GM12865 (cell line): ENCODE results near the gene FGF2.
"Not testable (repeated sequence)": the region's sequence is repeated elsewhere in the genome, so short reads cannot be mapped to it uniquely, and the experiment has no call there.

Source experiments
- DNase-seq: peaks from one replicate; pipeline ENCODE4 v3.0.0; 2010; ENCODE audit warnings: low read depth
- H3K4me3 ChIP-seq: 2 replicates; pipeline ENCODE4 v1.5.1; 2011; ENCODE audit warnings: mild to moderate bottlenecking, low read depth, low read length, control low read depth
- CTCF ChIP-seq: IDR thresholded peaks from 2 replicates; pipeline ENCODE4 v1.5.1; 2011; ENCODE audit warnings: low read length, control low read depth, low read depth, inconsistent platforms; ENCODE audit not compliant: insufficient read depth; ENCODE audit errors: missing control alignments

FGF2 gene

GRCh38 chr4:122798101-122798500 is 28.5 kb upstream of the FGF2 start:
- DNase-seq, result peak; percentile 14
- TF ChIP-seq CTCF, result no peak
- H3K4me3 ChIP-seq, result no peak overlapping the region

DNA sequence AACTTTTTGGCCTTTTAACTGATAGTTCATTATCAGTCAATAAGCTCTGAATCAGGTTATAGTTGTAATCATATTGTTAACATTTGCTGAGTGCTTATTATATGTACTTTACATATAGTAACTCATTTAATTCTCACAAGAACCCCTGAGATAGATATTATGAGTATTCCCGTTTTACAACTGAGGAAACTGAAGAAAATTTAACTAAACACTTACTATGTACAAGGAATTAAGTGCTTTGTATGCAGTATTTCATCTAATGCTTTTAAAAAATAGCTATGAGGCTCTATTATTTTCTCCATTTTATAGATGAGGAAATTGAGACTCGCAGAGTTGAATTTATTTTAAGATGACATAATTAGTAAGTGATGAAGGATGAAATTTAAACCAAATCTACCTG is 27.7 kb upstream of the FGF2 start:
- DNase-seq, result no peak
- H3K4me3 ChIP-seq, result no peak overlapping the region
- no peak for TF ChIP-seq CTCF

DNA sequence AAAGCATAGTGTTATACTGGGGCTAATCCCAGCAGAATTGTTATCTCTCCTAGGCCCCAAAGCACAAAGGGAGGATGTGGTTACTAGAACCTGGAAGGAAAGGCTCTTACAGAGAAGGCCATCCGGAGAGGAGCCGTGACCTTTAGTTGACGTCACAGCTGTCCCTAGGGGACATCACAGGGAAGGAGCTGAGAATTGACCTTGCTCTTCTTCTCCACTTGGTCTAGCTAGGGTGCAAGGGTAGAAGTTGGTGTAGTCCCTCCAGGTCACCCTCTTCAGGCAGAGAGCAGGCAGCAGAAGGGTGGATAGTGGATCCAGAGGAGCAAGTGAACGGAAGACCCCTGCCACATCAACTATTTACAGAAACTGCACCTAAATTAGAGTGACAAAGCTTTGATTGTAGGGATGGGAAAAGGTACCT is 22.8 kb upstream of the FGF2 start:
- no peak overlapping the region for H3K4me3 ChIP-seq
- DNase-seq, result no peak
- TF ChIP-seq CTCF, result no peak

GRCh38 chr4:122806981-122807679 is 19.5 kb upstream of the FGF2 start:
- H3K4me3 ChIP-seq, result no peak overlapping the region
- DNase-seq, result no peak
- no peak for TF ChIP-seq CTCF

DNA sequence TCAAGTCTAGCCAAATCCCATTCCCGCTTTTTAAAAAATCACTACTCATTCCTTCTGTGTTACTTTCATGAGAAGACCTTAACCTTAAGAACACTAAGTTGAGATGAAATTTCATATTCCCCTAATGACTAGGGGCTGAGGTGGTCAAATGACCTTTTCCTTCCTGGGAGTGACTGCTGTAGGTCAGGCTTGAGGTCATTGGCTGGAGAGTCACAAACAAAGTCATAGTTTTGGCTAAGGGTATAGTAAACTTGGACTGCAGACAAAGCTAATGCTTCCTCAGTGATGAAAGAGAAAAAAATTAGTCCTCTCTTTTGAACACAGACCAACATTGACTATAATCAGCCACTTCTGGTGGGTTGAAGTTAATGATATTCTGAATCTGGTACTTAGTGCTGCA is 16.0 kb upstream of the FGF2 start:
- H3K4me3 ChIP-seq, result no peak overlapping the region
- no peak for TF ChIP-seq CTCF
- no peak for DNase-seq

DNA sequence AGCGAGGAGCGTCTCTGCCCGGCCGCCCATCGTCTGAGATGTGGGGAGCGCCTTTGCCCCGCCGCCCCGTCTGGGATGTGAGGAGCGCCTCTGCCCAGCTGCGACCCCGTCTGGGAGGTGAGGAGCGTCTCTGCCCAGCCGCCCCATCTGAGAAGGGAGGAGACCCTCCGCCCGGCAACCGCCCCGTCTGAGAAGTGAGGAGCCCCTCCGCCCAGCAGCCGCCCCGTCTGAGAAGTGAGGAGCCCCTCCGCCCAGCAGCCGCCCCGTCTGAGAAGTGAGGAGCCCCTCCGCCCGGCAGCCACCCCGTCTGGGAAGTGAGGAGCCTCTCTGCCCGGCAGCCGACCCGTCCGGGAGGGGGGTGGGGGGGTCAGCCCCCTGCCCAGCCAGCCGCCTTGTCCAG is 14.8 kb upstream of the FGF2 start:
- H3K4me3 ChIP-seq, DNase-seq: not testable (repeated sequence)

- not testable (repeated sequence) for DNase-seq, H3K4me3 ChIP-seq
These were observed 13.8 kb upstream of the FGF2 start for GRCh38 chr4:122812823-122813222.

- no peak overlapping the region for H3K4me3 ChIP-seq
- TF ChIP-seq CTCF, result no peak
- peak; percentile 54 for DNase-seq
These were observed 12.2 kb upstream of the FGF2 start for GRCh38 chr4:122814426-122814825.
